ENCODE measurements around the gene MVB12B.

DNA sequence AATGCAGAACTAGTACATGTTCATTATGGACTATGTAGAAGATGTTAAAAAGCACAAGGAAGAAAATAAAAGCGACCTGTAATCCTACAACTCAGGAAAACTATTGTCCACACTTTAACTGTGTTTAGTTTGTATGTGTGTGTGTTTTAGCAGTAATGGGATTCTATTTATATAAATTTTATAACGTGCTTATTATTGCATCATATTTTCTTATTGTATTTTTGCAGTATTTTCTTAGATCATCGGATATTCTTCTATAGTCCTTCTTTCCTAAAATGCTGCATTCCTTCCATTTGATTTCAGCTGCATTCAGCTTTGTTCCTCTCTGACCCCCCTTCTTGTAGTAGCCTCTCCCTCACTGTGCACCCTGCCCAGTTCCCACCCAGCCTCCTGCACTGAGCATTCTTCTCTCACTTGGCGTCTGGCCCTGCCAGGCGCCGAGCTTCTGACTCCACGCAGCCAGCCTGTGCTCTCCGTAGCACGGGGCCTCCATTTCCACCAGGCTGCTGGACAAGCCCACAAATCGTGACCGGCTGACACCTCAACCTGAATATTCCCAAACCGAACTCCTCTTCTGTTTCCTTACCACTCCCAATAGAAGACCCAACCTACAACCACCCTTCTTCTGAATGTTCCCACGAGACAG is 39.9 kb downstream of the MVB12B start:
- TF ChIP-seq EZH2 (IDR thresholded peaks at IDR 0.05; ENCODE audit: low read length, missing control alignments) = no peak
- TF ChIP-seq, protein P1, sequence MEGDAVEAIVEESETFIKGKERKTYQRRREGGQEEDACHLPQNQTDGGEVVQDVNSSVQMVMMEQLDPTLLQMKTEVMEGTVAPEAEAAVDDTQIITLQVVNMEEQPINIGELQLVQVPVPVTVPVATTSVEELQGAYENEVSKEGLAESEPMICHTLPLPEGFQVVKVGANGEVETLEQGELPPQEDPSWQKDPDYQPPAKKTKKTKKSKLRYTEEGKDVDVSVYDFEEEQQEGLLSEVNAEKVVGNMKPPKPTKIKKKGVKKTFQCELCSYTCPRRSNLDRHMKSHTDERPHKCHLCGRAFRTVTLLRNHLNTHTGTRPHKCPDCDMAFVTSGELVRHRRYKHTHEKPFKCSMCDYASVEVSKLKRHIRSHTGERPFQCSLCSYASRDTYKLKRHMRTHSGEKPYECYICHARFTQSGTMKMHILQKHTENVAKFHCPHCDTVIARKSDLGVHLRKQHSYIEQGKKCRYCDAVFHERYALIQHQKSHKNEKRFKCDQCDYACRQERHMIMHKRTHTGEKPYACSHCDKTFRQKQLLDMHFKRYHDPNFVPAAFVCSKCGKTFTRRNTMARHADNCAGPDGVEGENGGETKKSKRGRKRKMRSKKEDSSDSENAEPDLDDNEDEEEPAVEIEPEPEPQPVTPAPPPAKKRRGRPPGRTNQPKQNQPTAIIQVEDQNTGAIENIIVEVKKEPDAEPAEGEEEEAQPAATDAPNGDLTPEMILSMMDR (conservative IDR thresholded peaks at IDR 0.05 in 1 of 2, IDR thresholded peaks at IDR 0.05 in 1 of 2; ENCODE audit: low read depth in 1 of 2, low read length in 2 of 2) = no peak

Measured in fibroblast of lung (primary cell).